KG1 (cell line): ENCODE results near the gene CSNK1A1.
"Not testable (repeated sequence)": the region's sequence is repeated elsewhere in the genome, so short reads cannot be mapped to it uniquely, and the experiment has no call there.

Experiments used
- DNase-seq: peaks from one replicate; lab custom pipeline; 2025; lab: John Stamatoyannopoulos, UW

Gene CSNK1A1

DNA sequence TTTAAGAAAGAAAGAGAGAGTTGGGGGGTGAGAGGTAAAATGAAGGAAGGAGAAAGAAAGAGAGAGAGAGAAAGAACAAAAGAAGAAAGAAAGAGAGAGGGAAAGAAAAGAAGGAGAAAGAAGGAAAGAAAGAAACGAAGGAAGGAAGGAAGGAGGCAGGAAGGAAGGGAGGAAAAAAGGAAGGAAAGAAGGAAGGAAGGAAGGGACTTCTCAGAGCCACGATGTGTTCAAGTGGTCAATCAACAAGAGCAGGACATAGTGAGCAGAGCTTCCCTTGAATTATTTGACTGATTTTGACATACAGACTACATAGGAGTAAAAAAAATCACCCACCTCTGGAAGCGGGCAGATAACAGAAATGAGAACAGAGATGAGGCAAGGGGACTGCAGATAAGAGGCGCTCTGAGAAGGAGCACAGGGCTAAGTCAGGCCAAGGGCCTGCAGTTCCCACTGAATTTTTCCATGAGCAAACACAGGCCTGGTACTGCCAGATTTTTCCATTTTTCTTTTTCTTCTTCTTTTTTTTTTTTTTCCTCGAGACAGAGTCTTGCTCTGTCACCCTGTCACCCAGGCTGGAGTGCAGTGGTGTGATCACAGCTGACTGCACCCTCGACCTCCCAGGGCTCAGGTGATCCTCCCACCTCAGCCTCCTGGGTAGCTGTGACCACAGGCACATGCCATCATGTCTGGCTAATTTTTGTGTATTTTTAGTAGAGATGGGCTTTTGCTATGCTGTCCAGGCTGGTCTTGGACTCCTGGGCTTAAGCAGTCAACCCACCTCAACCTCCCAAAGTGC lies 94.4 kb downstream of the CSNK1A1 start:
- no peak for DNase-seq

GRCh38 chr5:149455889-149456409 lies 95.3 kb downstream of the CSNK1A1 start:
- DNase-seq: no peak

DNA sequence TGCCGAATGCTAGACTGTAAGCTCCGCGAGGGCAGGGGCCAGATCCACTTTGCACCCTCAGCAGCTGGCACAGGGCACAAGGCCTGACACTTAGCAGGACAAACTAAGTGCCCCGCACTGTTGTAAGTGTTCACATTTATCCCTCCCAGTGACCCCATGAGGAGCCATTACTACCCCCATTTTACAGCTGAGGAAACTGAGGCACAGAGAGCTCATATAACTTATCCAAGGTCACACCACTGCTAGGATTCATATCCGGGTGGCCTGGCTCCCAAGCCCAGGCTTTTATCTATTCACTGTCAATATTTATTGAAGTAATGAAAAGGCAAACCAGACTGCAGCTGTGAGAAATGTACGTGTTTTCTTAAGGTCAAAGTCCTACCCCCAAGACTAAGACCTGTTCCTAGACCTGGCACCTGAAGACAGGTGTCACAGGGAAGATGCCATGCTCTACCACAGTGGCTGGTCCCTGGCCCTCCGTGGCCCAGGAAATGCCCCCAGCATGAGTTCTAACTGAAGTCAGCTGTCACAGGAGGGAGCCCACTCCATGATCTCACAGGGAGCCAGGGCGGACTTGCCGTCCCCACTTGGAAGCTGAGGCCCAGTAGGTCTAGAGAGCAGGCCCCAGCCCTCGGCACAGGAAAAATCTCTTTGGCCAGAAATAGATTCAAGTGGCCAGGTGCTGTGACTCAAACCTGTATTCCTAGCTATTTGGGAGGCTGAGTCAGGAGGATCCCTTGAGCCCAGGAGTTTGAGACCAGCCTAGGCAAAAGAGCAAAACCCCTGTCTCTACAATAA lies 97.4 kb downstream of the CSNK1A1 start:
- no peak for DNase-seq

DNA sequence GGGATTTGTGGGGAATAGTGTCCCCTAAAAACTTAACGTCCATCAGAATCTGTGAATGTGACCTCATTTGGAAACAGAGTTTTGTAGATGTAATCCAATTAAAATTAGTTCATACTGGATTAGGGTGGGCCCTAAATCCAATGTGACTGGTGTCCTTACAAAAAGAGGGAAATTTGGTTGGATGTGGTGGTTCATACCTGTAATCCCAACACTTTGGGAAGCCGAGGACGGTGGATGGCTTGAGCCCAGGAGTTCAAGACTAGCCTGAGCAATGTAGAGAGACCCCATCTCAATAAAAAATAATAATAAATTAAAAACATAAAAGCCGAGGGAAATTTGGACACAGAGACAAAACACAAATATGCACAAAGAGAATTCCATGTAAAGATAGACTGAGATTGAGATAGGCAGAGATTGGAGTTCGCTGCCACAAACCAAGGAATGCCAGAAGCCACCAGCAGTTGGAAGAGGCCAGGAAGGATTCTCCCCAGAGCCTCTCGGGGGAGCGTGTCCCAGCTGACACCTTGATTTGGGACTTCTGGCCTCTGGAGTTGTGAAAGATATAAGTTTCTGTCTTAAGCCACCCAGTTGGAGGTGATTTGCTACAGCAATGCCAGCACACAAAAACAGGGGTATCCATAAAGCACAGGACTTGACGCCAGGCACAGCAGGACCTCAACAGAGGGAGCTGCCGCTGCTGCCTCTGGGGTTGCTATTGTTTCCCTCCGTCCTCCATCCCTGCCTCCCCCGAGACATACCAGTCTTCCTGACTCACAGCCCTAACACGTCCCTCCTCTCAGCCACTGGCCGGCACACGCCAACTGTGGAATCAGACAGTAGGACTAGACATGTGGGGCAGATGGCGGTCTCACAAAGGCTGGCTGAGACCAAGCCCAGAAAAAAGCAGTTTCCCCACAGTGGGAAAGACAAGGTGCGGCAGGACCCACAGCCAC lies 98.3 kb downstream of the CSNK1A1 start:
- DNase-seq: no peak

DNA sequence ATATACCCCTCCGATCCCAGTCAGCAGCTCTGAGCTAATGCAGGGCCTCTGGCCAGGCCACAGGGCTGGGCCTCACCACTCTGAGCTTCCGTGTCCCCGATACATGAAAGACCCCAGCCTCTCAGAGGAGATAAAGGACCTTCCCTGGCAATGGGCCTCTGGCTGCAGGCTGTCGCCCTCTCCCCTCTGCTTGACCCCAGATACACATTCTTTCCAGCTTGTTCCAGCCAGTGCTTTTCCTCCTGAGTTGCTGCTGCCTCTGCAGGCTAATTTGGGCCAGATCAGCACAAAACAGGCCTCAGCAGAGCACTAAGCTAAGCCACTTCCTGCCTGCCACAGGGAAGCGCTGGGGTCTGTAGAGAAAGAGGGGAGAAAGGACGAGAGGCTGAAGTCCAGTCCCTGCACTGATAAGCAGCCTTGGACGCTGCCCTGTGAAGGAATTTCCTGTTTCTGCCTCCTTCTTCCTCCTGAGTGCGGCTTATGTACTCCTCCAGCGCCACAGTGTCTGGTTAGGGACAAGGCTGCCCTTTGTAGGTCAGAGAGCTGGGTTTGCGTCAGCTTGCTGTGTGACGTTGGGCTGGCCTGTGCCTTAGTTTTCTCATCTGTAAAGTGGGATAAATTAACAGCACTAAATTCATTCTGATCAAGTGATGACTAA lies 99.1 kb downstream of the CSNK1A1 start:
- DNase-seq: no peak

DNA sequence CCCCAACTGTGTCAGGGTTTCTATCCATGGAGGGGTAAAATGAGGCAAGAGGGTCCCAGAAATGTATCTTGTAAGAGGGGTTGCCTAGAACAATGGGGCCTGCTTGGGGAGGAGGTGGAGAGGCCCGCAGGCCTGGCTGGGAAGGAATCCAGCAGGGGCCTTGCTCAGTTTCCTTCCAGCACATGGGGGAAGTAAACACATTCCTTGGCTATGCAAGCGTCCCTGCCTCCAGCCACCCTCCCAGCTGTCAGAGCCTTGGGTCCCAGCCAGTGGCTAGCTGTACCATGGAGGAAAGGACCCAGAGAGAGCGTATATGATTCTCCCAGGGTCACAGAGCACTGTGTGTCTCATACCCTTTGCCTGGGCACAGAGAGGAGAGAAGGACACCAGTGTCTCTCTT lies 101.0 kb downstream of the CSNK1A1 start:
- DNase-seq: no peak

DNA sequence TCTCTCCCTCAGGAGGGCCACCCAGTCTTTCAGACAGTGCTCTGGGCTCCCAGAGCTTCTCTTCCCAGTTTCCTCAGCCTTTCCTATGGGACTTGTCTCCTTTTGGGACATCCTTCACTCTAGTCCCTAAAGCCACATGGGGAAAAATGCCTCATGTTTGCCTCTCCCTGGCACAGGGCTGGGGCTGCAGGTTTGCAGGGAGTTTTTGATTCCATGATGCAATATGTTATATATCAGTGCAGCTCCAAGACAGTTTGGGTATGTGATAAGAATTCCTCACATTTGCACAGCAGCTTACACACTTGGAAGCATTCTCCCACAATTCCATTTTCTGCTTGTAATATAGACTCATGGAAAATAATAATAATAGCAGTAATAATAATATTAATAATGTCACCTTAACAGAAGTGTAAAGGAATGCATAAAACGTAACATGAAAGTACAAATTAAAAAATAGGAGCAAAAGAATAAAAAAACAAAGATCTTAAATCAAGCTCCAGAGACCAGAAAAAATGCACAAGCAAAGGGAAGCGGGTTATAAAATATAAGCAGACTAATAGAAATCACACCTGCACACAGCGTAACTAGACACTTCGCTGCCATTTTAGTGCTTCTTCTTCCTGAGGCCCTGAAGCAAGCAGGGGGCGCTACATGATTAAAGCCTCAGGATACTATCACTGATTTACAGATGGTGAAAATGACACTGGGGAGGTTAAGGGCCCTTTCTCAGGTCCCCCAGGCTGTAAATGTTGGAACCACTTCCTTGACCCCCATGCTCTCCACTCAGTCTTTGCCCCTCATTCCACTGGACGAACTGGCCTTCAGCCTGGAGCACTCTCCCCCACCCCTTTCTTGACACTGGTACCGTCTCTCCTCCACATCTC lies 102.2 kb downstream of the CSNK1A1 start:
- DNase-seq: no peak

DNA sequence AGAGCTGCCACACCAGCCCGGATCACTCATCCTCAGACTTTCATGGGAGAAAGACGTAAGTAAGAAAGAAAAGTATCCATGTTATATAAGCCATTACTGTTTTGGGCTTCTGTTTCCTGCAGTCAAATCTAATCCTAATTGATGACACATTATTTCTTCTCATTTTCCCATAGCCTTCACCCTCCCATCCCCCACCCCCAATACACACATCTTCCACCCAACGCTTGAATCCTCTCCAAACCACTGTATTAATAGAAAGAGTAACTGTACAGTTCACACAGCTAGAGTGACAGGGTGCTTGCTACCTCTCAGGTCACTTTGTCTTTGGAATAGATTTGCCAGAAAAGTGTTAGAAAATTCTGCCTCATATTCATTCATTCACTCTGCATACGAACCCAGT lies 102.8 kb downstream of the CSNK1A1 start:
- DNase-seq: no peak

DNA sequence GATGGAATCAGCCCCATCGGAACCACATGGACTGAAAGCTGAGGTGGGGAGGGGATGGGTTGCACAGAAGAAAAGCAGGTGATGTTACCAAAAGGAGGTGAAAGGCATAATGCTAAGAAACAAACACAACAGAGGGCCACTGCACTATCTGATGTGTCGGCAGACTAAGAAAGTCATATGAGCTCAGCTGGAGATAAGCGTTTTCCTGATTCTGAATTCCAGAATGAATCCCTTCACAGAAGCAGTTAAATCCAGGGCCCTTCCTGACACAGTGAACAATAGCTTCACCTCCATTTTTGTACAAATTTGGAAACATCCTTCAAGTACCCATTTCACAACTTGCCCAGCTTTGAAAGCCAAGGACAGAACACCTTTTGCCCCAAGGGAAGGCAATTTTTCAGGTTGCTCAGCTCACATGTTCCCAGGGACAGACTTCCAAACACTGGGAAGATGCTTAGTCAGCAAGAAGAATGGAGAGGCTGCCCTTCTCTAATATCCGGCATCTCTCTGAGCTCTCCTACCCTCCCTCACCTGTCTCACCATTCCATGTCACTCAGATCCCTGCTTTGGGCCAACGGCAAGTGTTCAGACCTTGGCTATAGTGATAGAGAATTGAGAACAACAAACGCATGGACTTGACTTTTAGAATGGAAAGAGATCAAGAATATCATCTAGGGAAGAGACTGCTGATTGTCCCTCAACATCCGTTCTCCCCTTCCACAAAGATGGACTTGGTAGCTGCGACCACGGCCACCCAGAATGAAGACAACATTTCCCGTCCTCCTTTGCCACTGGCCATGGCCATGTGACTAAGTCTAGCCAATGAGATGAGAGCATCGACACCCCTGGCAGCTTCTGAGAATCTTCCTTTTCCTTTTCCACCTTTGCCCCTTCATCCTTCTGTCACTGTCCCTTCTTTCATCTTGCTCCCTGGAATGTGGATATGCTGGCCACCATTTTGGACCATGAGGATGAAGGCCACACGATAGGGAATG lies 103.6 kb downstream of the CSNK1A1 start:
- no peak for DNase-seq

DNA sequence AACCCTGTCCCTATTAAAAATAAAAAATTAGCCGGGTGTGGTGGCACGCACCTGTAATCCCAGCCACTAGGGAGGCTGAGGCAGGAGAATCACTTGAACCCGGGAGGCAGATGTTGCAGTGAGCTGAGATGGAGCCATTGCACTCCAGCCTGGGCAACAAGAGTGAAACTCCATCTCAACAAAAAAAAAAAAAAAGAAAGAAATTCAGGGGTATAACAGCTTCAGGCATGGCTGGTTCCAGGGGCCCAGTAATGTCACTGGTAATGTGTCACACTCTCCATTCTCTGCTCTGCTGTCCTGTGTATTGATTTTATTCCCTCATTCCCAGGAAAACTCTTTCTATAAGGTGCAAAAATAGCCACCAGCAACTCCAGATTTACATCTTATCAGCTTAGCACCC lies 104.4 kb downstream of the CSNK1A1 start:
- DNase-seq: not testable (repeated sequence)

DNA sequence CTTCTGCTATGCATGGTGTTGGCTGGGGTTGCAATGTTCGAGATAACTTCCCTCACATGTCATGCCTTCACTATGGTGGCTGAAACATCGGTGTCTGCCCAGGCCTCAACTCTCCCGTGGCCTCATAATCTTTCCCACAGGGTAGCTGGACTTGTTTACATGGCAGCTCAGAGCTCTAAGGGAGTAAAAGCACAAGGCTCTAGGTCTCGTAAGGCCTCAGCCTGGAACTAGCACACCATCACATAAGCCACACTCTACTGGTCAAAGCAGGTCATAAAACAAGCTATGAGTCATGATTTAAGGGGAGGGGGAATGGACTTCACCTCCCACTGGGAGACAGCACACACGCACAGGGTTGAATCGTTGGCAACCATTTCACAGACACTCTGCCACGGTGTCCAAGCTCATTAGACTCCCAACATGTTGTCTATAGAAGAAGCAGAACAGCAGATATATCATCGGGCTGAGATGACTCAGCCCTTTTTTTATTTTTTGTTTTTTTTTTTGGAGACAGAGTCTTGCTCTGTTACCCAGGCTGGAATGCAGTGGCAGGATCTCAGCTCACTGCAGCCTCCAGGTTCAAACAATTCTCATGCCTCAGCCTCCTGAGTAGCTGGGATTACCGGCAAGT lies 105.4 kb downstream of the CSNK1A1 start:
- no peak for DNase-seq

GRCh38 chr5:149445343-149445738 lies 105.9 kb downstream of the CSNK1A1 start:
- no peak for DNase-seq

DNA sequence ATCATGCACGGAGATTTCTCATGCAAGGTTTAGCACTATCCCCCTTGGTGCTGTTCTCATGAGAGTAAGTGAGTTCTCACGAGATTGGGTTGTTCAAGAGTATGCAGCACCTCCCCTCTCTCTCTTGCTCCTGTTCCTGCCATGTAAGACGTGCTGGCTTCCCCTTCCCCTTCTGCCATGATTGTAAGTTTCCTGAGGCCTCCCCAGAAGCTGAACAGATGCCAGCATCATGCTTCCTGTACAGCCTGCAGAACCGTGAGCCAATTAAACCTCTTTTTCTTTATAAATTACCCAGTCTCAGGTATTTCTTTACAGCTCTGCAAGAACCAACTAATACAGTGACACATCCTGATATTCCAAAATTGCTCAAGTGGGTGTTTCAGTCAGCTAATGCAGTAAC lies 106.8 kb downstream of the CSNK1A1 start:
- not testable (repeated sequence) for DNase-seq

DNA sequence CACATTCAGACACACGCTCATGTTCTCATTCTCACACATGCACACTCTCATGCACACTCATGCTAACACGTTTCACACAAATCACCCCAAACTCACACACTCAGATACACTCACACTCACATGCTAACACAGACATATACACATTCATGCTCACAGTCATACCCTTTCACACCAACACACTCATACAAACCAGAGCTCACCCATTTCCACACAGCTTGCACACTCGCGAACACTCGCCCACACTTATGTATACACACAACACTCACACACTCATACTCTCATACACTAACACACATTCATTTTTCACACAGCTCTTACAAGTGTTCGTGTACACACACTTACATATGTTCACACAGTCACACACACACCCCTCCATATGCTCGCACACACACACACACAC lies 108.0 kb downstream of the CSNK1A1 start:
- no peak for DNase-seq

DNA sequence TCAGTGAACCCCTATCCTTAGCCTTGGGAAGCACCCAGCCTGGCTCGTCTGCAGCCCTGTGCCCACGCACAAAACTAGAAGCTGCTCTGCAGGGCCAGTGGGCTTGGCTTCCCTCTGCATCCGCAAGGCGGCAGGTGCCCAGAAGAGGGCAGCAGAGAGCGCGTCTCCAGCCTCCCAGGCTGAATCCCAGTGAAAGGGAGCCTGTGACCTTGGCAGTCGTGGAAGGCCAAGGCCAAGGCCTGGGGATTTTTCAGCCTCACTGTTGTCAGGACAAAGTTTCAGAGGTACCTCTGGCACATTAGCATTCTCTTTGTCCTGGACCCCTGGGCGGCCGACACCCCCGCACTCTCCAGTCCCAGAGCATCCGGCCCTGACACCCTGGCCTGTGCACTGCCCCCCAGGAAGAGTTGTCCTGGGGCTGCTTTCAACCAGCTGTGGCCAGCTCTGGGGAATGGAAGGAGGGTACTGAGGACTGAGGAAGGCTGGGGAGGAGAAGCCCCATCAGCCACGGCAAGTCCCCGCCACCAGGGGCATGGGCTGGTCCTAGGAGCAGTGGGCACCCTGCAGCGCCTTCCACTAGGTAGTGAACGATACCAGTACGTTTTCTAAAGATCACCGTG lies 108.6 kb downstream of the CSNK1A1 start:
- no peak for DNase-seq
